Stimulated activated CD8-positive, alpha-beta memory T cell treated with anti-CD3 and anti-CD28 coated beads, Interleukin-4, amount 100 ng/mL, for 24 hours (primary cell): Measurements from ENCODE around the gene CNTNAP5.

Experiments used
- DNase-seq: peaks from one replicate; pipeline ENCODE4 v3.0.0-alpha.2; 2020; ENCODE audit warnings: low read depth

CNTNAP5 gene

GRCh38 chr2:124558277-124558905, 533.3 kb downstream of the CNTNAP5 start:
- no peak for DNase-seq

- DNase-seq, result no peak
Observed at GRCh38 chr2:124559236-124559635, 534.1 kb downstream of the CNTNAP5 start.

- DNase-seq, result no peak
Observed at GRCh38 chr2:124560592-124561112, 535.6 kb downstream of the CNTNAP5 start.

GRCh38 chr2:124561486-124561885, 536.4 kb downstream of the CNTNAP5 start:
- no peak for DNase-seq

GRCh38 chr2:124563426-124563825, 538.3 kb downstream of the CNTNAP5 start:
- DNase-seq, result no peak

- no peak for DNase-seq
Observed at GRCh38 chr2:124566518-124566970, 541.5 kb downstream of the CNTNAP5 start.

- no peak for DNase-seq
Observed at GRCh38 chr2:124570872-124571271, 545.8 kb downstream of the CNTNAP5 start.

GRCh38 chr2:124571836-124572235, 546.7 kb downstream of the CNTNAP5 start:
- DNase-seq, result no peak

GRCh38 chr2:124572934-124573634, 548.0 kb downstream of the CNTNAP5 start:
- DNase-seq, result no peak

GRCh38 chr2:124575497-124575896, 550.4 kb downstream of the CNTNAP5 start:
- no peak for DNase-seq

- no peak for DNase-seq
Observed at GRCh38 chr2:124580263-124580662, 555.2 kb downstream of the CNTNAP5 start.

GRCh38 chr2:124582387-124582786, 557.3 kb downstream of the CNTNAP5 start:
- DNase-seq, result no peak

- DNase-seq, result no peak
Observed at GRCh38 chr2:124584615-124585014, 559.5 kb downstream of the CNTNAP5 start.

GRCh38 chr2:124585277-124585676, 560.2 kb downstream of the CNTNAP5 start:
- no peak for DNase-seq

- no peak for DNase-seq
Observed at GRCh38 chr2:124586210-124586609, 561.1 kb downstream of the CNTNAP5 start.

- DNase-seq, result no peak
Observed at GRCh38 chr2:124586835-124587234, 561.7 kb downstream of the CNTNAP5 start.

GRCh38 chr2:124589971-124590370, 564.9 kb downstream of the CNTNAP5 start:
- DNase-seq, result no peak

- DNase-seq, result no peak
Observed at GRCh38 chr2:124602759-124603158, 577.7 kb downstream of the CNTNAP5 start.

GRCh38 chr2:124604940-124605339, 579.9 kb downstream of the CNTNAP5 start:
- DNase-seq, result no peak

GRCh38 chr2:124607679-124608078, 582.6 kb downstream of the CNTNAP5 start:
- no peak for DNase-seq

GRCh38 chr2:124609667-124610066, 584.6 kb downstream of the CNTNAP5 start:
- no peak for DNase-seq

- DNase-seq, result no peak
Observed at GRCh38 chr2:124610141-124610540, 585.1 kb downstream of the CNTNAP5 start.

- no peak for DNase-seq
Observed at GRCh38 chr2:124610866-124611265, 585.8 kb downstream of the CNTNAP5 start.

- no peak for DNase-seq
Observed at GRCh38 chr2:124623560-124623959, 598.5 kb downstream of the CNTNAP5 start.
